Right lobe of liver (tissue), 4 donors: ENCODE data around the gene TNFRSF1A.

ENCODE experiments used
- CTCF ChIP-seq, 4 donors: fragments of 200-600 bp in 3 of 4; fragments of 450-650 bp in 1 of 4; IDR thresholded peaks; one replicate each; pipeline versions ENCODE4 v1.5.1 to v1.8.0; 2016 to 2022; ENCODE audit warnings: antibody characterized with exemption in 4 of 4, mild to moderate bottlenecking in 2 of 4
- POLR2A ChIP-seq: fragments of 450-650 bp; IDR thresholded peaks from one replicate; pipeline ENCODE4 v1.6.1; 2017; ENCODE audit warnings: antibody characterized with exemption, mild to moderate bottlenecking
- donor health status: DM: no; HTN: no; CAD: no.
- donor health status: DM: no; HTN: no; CAD: no.
- donor health status: DM: no; HTN: yes; CAD: no.

DNA sequence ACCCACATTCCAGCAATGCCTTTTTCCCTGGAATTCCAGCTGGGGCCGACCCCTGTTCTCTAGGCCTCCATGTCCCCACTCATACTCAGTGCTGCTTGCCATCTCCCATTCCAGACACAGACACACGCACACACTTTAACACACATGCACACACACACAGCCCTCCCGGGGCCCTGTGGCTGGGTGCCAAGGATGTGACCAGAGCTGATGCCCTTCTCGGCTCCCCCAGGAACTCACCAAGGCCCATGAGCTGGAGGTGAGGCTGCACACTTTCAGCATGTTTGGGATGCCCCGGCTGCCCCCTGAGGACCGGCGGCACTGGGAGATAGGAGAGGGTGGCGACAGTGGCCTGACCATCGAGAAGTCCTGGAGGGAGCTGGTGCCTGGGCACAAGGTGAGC, 27.1 kb downstream of the TNFRSF1A start:
- TF ChIP-seq POLR2A (no peak), CTCF (IDR thresholded peaks at IDR 0.05) (no peak)
